ENCODE results near the gene CRTC2. TPM values are rescaled to one million over a fixed set of nuclear protein-coding genes. Genes with fewer than 3 reads are reported as not detected.
"Not testable (repeated sequence)": the region's sequence is repeated elsewhere in the genome, so short reads cannot be mapped to it uniquely, and the experiment has no call there.

The CRTC2 gene
- polyA plus RNA-seq, 1 donor, result 23.3 TPM

DNA sequence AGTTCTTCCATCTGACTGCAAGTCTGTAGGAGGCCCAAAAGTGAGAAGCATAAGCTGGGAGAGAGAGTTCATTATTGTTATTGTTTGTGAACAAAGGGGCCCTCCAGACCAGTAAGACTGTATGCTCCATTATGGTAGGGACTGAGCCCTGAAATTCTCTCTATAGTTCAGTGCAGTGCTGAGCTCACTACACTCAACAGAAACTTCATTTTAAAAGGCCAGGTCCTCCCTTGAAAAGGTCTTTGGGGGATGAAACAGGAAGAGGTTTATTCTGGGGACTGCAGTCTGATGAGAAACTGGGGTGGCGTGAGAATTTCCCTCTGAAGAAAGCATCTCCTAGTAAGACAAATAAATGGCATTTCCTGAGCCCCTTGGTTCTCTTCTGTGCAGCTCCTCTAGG, 30.2 kb downstream of the CRTC2 start:
- no peak for DNase-seq

DNA sequence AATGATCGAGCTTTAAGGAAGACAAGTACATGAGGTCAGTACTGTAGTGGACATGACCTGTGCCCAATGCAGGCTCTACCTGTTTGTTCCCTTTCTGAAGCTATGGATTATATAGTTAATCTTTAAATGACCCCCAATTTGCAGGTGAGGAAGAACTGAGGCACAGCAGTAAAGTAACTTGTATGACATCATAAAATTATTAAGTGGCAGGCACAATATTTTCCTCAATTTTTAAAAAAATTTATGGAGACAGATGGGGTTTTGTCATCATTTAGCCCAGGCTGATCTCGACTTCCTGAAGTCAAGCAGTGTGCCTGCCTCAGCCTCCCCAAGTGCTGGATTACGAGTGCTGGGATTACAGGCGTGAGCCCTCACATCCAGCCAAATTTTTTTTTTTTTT, 32.0 kb downstream of the CRTC2 start:
- no peak for DNase-seq

DNA sequence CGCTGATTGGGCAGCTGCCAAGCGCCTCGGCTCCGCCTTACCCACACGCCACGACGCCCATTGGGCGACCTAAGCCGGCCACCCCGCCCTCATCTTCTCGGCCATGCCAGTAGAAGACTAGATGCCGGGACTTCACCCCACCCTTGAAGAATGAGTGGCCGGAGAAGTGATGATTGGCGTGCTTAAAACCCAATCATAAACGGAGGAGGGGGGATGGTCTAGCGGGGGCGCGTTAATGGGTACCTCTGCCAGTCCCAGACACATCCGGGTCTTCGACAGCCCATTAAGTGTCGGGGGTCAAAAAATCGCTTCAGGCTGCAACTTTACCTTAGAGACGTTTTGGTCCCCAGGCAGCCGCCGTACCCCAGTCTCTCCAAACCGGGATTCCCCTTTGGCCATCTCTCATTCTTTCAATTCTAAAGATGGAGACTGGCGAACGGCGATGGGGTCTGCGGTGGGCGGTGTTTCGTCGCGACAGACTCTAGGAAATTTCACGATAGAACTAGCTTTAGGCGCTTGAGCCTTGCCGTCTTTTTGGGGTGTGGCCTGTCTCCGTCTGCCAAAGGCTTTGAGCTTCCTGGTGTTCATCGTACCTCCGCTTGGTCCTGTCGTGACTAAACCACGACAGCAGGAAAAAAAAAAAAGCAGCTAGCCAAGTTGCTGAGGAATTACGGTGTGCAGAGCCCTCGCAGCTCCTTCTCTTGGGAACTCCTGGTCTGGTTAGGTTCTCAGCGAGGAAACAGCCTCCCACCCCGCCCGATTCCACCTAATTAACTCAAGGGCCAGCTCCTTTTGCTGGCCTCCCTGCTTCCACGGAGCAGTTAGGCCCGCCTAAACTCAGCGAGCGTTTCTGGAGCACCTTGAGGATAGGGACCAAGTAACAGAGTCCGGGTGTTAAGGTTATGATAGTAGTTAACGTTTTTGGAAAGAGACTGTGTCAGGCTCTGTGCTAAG, 35.2 kb downstream of the CRTC2 start, which contains the start of gene GATAD2B:
GATAD2B (minus strand) TSS at position 1 of the 954 bp plus-strand sequence. CDS start 94,625 bp downstream, outside the sequence.
- DNase-seq, result peak; percentile 99

DNA sequence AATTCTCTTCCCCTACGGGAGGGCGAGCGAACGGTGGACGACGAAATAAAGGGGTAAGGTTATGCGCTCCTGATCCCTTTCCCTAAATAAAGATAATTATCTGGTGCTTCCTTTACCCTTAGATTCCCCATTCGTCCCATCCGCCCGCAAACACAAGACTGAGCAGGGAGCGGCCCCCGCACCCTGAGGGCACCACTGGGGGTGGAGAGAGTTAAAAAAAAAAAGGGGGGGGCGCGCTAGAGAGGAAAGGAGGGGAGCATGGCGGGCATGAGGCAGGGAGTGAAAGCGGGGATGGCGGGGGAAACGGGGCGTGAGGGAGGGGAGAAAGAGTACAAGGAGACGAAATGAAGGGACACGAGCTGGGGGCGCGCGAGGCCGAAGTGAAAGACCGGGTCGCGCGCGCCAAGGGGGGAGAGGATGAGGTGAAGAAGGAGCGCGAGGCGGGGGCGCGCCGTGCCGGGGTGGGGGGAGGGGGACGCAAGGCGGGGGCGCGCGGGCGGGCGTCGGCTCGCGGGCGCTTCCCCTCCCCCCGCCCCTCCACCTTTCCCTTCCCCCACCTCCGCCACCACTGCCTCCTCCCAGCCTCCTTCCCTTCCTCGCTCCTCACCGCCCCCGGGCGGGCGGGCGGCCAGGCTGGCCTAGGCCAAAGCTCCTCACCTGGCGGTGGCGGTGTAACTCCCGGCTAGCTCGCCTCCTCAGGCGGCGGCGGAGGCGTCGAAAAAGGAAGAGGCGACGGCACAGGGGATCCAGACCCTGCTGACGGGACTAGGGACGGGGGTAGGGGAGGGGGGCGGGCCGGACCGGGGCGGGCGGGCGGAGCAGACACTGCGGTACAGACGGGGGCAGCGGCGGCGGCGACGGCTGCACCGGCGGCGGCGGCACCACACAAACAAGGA, 36.1 kb downstream of the CRTC2 start:
- DNase-seq, result no peak

DNA sequence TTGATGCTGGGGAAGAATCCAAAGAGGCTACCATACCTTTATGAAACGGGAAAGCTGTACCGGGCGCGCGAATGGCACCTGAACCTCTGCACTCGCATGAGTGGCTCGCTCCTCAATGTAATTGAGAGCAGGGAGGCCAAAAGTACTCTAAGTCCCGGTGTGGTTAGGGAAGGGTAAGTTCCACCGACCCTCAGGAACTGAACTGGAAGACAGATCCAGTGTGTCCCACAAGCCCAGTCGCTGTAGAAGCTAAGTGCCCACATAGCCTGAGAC, 36.7 kb downstream of the CRTC2 start:
- DNase-seq, result no peak

DNA sequence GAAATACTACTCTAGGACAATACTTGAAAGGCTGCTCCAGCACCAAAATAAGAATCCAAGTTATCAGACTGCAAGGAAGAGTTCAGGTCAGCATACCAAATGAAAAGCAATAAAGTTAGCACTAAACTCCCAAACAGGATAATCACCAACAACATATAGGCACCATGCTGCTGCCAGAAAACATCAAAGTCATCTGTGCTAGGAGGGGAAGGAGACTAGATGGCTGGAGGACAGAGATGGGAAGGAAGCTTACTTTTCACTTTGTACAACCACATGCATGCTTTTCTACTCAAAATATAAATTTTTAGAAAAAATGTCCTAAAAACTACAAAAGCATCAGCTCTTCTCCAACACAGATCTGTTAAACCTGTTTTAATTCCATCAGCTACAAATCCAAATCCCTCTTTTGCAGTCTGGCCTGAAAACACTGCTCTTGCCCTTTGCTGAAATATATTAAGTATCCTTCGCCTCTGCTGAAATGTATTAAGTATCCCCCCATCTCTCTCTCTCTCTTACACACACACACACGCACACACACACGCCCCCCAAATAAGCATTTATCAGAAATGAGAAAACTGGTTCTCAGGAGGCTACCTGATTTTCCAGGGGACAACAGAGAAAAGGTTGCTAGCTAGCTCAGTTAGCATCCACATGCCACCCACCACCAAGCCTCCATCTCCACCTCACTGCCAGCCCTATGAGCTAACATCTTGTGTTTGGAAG, 37.2 kb downstream of the CRTC2 start:
- no peak for DNase-seq

DNA sequence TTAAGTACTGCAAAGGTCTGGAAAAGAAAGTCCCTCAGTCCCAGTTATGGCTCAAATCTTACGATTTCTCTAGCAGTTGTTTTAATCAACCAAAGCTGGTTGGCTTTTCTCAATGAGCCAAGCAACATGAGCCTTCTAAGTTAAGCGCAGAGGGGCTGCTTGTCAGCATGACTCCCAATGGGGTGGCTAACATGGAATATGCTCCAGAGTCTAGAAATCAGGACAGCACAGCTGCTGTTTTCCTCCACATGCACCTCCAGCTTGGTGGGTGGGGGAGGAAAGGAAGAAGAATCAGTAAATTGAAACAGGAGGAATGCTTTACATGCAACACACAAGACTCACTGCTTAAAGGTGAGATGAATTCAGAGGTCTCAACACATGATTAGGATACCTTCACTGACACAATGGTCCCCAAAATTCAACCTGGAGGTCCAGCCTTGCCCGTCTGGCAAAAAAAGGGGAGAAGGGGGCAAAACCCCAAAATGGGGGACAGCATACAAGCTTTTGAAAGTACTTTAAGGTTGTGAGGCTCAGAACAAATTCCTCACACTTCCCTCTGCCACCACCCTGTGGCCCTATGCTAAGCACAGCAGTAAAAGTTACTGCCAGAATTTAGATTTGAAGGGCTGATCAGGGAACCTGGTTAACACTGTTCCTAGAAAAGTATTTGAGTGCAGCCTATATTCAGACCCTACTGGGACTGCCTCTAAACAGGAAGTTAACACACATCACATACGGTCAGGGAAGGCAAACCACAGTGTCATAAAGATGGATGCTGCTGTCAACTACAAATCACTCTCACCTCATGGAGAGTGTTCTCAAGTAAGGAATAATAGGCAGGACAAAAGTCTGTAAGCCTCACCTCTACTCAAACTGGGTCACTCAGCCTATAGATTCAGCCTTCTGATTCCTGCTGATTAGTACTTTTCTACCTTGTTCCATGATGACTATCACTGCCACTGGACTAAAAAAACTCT, 38.2 kb downstream of the CRTC2 start:
- DNase-seq, result no peak

DNA sequence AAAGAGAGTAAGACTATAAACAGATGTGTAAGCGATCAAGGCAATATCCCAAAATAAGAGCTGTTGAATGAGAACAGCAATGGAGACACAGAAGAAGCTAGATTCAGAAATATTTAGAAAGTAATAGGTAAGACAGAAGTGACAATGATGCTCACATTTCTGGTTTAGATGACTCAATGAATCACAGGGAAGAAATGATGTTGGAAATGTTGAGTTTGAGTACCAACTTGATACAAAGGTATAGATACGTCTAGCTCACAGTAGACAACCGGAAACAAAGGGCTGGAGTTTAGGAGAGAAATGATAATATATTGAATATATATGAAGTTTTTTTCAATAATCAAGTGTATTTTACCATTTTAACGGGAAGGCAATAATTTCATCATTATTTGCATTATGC, 42.1 kb downstream of the CRTC2 start:
- DNase-seq, result no peak

DNA sequence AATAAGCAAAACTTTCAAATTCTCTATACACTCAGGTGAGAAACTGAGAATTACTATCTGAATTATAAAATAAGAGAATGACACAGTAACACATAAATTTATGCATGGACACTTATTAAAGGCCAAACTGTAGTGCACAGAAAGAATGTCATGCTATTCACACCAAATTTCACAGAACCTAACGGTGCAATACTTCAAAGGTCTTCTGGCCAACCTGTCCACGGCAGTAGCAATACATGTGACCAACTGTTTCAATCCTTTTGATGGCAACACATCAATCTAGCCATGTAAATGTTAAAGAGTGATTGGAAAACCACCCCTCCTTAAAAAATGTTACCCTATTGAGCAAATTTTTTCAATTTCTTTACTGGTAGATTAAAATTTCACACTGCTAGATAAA, 46.1 kb downstream of the CRTC2 start:
- DNase-seq, result no peak

DNA sequence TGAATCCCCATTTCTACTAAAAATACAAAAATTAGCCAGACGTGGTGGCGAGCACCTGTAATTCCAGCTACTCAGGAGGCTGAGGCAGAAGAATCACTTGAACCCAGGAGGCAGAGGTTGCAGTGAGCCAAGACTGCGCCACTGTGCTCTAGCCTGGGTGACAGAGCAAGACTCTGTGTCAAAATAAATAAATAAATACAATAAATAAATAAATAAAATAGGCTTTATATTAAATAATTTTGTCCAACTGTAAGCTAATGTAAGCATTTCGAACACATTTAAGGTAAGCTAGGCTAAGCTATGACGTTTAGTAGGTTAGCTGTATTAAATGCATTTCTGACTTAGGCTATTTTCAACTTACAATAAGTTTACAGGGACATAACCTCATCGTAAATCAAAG, 47.9 kb downstream of the CRTC2 start:
- DNase-seq, result not testable (repeated sequence)

DNA sequence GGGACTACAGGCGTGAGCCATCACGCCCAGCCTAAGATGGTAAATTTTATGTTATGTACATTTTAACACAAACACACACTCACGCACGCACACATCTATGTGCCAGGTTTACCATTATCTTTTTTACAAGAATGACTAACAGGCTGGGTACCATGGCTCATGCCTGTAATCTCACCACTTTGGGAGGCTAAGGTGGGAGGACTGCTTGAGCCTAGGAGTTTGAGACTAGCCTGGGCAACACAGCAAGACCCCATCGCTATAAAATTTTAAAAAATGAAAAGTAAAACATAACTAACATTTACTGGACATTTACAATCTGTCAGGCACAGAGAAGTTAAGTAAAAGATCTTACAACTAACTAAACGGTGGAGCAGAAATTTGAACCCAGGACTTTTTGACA, 50.3 kb downstream of the CRTC2 start:
- no peak for DNase-seq

DNA sequence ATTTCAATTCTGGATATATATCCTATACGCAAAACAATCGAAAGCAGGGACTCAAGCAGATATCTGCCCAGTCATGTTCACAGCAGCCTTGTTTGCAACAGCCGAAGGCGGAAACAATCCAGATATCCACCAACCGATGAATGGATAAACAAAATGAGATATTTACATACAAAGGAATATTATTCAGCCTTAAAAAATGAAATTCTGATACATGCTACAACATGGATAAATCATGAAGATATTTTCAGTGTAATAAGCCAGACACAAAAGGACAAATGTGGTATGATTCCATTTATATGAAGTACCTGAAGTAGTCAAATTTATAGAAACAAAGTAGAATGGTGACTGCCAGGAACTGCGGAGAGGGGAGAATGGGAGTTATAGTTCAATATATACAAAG, 51.3 kb downstream of the CRTC2 start:
- DNase-seq, result no peak

DNA sequence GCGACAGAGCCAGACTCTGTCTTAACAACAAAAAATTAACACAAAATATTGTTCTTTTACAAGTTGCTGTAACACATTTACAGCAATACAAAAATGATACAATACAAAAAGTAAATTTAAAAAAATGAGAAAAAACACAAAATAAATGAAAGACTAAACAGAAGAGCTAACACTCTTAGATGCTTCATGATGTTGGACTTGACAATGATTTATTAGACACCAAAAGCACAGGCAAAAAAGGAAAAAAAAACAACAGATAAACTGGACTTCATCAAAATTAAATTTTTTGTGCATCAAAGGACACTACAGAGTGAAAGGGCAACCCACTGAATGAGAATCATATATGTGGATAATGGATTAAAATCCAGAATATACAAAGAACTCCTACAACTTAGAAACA, 52.0 kb downstream of the CRTC2 start:
- no peak for DNase-seq

DNA sequence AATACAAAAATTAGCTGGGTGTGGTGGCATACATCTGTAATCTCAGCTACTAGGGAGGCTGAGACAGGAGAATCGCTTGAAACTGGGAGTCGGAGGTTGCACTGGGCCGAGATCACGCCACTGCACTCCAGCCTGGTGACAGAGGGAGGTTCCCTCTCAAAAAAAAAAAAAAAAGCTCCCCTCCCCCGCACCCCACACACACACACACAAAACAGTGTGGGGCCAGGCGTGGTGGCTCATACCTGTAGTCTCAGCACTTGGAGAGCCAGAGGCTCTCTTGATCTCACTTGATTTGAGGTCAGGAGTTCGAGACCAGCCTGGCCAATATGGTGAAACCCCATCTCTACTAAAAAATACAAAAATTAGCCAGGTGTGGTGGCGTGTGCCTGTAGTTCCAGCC, 52.5 kb downstream of the CRTC2 start:
- DNase-seq, result not testable (repeated sequence)

DNA sequence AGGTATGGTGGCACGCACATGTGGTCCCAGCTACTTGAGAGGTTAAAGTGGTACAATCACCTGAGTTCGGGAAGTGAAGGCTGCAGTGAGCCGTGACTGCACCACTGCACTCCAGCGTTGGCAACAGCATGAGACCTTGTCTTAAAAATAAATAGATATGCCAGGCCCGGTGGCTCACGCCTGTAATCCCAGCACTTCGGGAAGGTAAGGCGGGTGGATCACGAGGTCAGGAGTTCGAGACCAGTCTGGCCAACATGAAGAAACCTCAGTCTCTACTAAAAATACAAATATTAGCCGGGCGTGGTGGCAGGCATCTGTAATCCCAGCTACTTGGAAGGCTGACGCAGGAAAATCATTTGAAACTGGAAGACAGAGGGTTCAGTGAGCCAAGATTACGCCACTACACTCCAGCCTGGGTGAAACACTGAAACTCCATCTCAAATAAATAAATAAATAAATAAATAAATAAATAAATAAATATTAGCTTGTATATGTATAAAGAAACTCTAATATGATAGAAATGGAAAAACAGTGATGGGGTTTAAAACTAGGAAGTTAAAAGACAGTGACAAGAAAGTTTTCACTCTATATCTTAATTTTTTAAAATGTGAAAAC, 54.5 kb downstream of the CRTC2 start:
- no peak for DNase-seq

DNA sequence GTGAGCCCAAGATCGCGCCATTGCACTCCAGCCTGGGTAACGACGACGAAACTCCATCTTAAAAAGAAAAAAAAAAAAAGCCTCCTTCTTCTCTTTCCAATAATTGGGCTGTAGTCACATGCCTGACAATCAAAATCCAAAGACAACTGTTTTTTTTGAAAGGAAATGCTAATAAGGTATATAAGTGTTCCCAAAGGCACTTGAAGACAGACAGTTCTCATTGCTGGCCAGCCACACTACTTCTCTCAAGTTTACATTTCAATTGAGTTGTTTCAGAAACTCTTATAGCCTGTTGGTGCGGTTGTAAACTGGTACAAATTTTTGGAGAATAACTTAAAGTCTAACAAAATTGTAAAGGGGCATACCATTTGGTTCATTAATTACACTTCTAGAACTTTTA, 58.9 kb downstream of the CRTC2 start:
- no peak for DNase-seq

Other genes with a start within 250 kb of the CRTC2 start
- 45.5 TPM for gene INTS3, start 230.6 kb downstream of the CRTC2 start, polyA plus RNA-seq (ENCODE audit: insufficient read length)
- 23.7 TPM for gene SLC27A3, start 183.2 kb downstream of the CRTC2 start, polyA plus RNA-seq (ENCODE audit: insufficient read length)
- 19.6 TPM for gene GATAD2B, start 35.6 kb downstream of the CRTC2 start, polyA plus RNA-seq (ENCODE audit: insufficient read length)
- gene DENND4B, start 11.9 kb downstream of the CRTC2 start, polyA plus RNA-seq (ENCODE audit: insufficient read length), result 39.7 TPM
- gene SLC39A1, start 4.9 kb upstream of the CRTC2 start, polyA plus RNA-seq (ENCODE audit: insufficient read length), result 43.9 TPM
- 16.1 TPM for gene CREB3L4, start 9.3 kb upstream of the CRTC2 start, polyA plus RNA-seq (ENCODE audit: insufficient read length)
- gene JTB, start 19.1 kb upstream of the CRTC2 start, polyA plus RNA-seq (ENCODE audit: insufficient read length), result 72.1 TPM
- gene RAB13, start 27.7 kb upstream of the CRTC2 start, polyA plus RNA-seq (ENCODE audit: insufficient read length), result 74.0 TPM
- gene RPS27, start 32.1 kb upstream of the CRTC2 start, polyA plus RNA-seq (ENCODE audit: insufficient read length), result 3,171 TPM
- gene NUP210L, start 196.5 kb upstream of the CRTC2 start, polyA plus RNA-seq (ENCODE audit: insufficient read length), result not detected
- gene TPM3, start 233.5 kb upstream of the CRTC2 start, polyA plus RNA-seq (ENCODE audit: insufficient read length), result 319 TPM
- not detected for gene CFAP141, start 247.7 kb upstream of the CRTC2 start, polyA plus RNA-seq (ENCODE audit: insufficient read length)

Data from hindlimb muscle (tissue), 1 donor.